PC-3 (cell line): ENCODE measurements around the gene USP54. TPM values are rescaled to one million over a fixed set of nuclear protein-coding genes. Genes with fewer than 3 reads are reported as not detected.

Experiments
- ATAC-seq: fragments of 200-7000 bp; cut with Tn5 transposase; 2 replicates; pipeline ENCODE4 v1.9.1; 2020; ENCODE audit warnings: mild to moderate bottlenecking, moderate library complexity
- BruUV-seq: library from RNA; stranded (reverse); fragments of 400-500 nt; replicated peaks from 2 replicates; lab custom pipeline; 2021; lab: Mats Ljungman, UMichigan
- CTCF ChIA-PET: fragments of 300-600 bp; sonication (Branson Sonifier 250); formaldehyde crosslinking; loops from one replicate; lab custom pipeline; 2022; ENCODE audit warnings: antibody characterized with exemption; lab: Charles Lee
- POLR2A ChIA-PET: fragments of 300-600 bp; sonication (Branson Sonifier 250); formaldehyde crosslinking; loops from one replicate; lab custom pipeline; 2022; ENCODE audit warnings: antibody characterized with exemption; ENCODE audit not compliant: unreplicated experiment; lab: Charles Lee
- DNase-seq: peaks from one replicate; pipeline ENCODE4 v3.0.0-alpha.2; 2015
- H2AFZ ChIP-seq: fragments of 300-600 bp; sonication (generic); 2 replicates; pipeline ENCODE4 v1.6.0; 2016; ENCODE audit warnings: antibody characterized with exemption, low read length
- H3F3A ChIP-seq: fragments of 300-600 bp; sonication (generic); one replicate; pipeline ENCODE4 v1.6.0; 2017; ENCODE audit warnings: antibody characterized with exemption, low read length, control low read depth, mild to moderate bottlenecking; ENCODE audit not compliant: unreplicated experiment
- H3K27ac ChIP-seq: fragments of 300-600 bp; sonication (generic); 2 replicates; pipeline ENCODE4 v1.5.1; 2016; ENCODE audit warnings: mild to moderate bottlenecking, low read length
- H3K27me3 ChIP-seq: fragments of 300-600 bp; sonication (generic); 2 replicates; pipeline ENCODE4 v1.6.1; 2016; ENCODE audit warnings: low read length, mixed read lengths
- H3K36me3 ChIP-seq: fragments of 300-600 bp; sonication (generic); 2 replicates; pipeline ENCODE4 v1.6.1; 2016; ENCODE audit warnings: low read depth, mixed run types, low read length, mixed read lengths
- H3K4me1 ChIP-seq: fragments of 300-600 bp; sonication (generic); 2 replicates; pipeline ENCODE4 v1.5.1; 2016; ENCODE audit warnings: low read length; ENCODE audit not compliant: insufficient read depth
- H3K4me2 ChIP-seq: fragments of 300-600 bp; sonication (generic); 2 replicates; pipeline ENCODE4 v1.6.0; 2016; ENCODE audit warnings: low read length
- H3K4me3 ChIP-seq: fragments of 300-600 bp; sonication (generic); 2 replicates; pipeline ENCODE4 v1.5.1; 2016; ENCODE audit warnings: mild to moderate bottlenecking, low read length, mixed read lengths
- H3K79me2 ChIP-seq: fragments of 300-600 bp; sonication (generic); 2 replicates; pipeline ENCODE4 v1.6.1; 2017; ENCODE audit warnings: low read length, mixed read lengths
- H3K9ac ChIP-seq: fragments of 300-600 bp; sonication (generic); 2 replicates; pipeline ENCODE4 v1.6.0; 2016; ENCODE audit warnings: mild to moderate bottlenecking, low read length
- H3K9me2 ChIP-seq: fragments of 300-600 bp; sonication (generic); replicated peaks from 2 replicates; pipeline ENCODE4 v1.6.1; 2016; ENCODE audit warnings: mixed run types, low read length, mixed read lengths
- H3K9me3 ChIP-seq: fragments of 300-600 bp; sonication (generic); 2 replicates; pipeline ENCODE4 v1.6.1; 2016; ENCODE audit warnings: low read length, mixed read lengths
- H4K20me1 ChIP-seq: fragments of 300-600 bp; sonication (generic); 2 replicates; pipeline ENCODE4 v1.6.1; 2016; ENCODE audit warnings: low read length, mixed read lengths
- CTCF ChIP-seq: fragments of 300-600 bp; sonication (generic); conservative IDR thresholded peaks from 2 replicates; pipeline ENCODE4 v1.5.1; 2017; ENCODE audit warnings: antibody characterized with exemption, low read depth, mild to moderate bottlenecking, low read length
- EZH2 ChIP-seq: fragments of 300-600 bp; sonication (generic); IDR thresholded peaks from one replicate; pipeline ENCODE4 v1.6.1; 2017; ENCODE audit warnings: antibody characterized with exemption, mild to moderate bottlenecking, low read length; ENCODE audit not compliant: unreplicated experiment
- EZH2phosphoT487 ChIP-seq: fragments of 300-600 bp; sonication (generic); IDR thresholded peaks from 2 replicates; pipeline ENCODE4 v1.6.1; 2018; ENCODE audit warnings: mild to moderate bottlenecking, antibody characterized with exemption, low read length, borderline replicate concordance
- intact Hi-C: fragments of 100-400 bp; cut with micrococcal nuclease; formaldehyde crosslinking; loops from 2 replicates; pipeline ENCODE4 v1.9.0; 2023
- total RNA-seq: library from RNA; depleted of rRNA; stranded (reverse); fragments of >200 nt; gene quantifications from 2 replicates; pipeline ENCODE4 v1.2.3, GENCODE V29; 2014

USP54 gene
- total RNA-seq, 1 experiment from 2014 or later = 43.7 TPM

GRCh38 chr10:73577788-73578187 is 13.4 kb downstream of the USP54 start:
- Histone ChIP-seq H2AFZ (no peak overlapping the region), H3K79me2 (0 out of 2 replicates have a peak, but pooled peaks cover 6% of the 10 kb centered on the region), H3K27ac (peak overlapping the region; percentile 49), H3K4me2 (peak overlapping the region; percentile 30), H3K27me3 (no peaks in the 10 kb centered on the region), H3F3A (peaks cover 5% of the 10 kb centered on the region), H3K4me3 (no peak overlapping the region), H3K9me3 (no peaks in the 10 kb centered on the region), H3K9me2 (no peaks in the 10 kb centered on the region), H3K9ac (no peak overlapping the region), H3K36me3 (peaks cover 13% of the 10 kb centered on the region; the same call in 1 of the 2 replicates), H4K20me1 (no peaks in the 10 kb centered on the region), H3K4me1 (peaks cover 34% of the 10 kb centered on the region)
- ATAC-seq = peak; percentile 93
- BruUV-seq = no TSS peak
- intact Hi-C loops = loop anchor here (1.0 kb wide), 1 partner anchor 24 kb away; no protein-coding TSS in a partner anchor
- TF ChIP-seq EZH2 = no peak
- no peak for TF ChIP-seq CTCF
- ChIA-PET POLR2A (interaction anchor here (0.6 to 1.5 kb wide), 6 partner anchors 9 to 204 kb away, joined by 3 to 9 read pairs (median 4); partner anchors contain the start of genes CHCHD1 and USP54), CTCF (interaction anchor here (0.8 to 1.3 kb wide), 5 partner anchors 9 to 302 kb away, joined by 3 to 8 read pairs (median 4); no protein-coding TSS in a partner anchor)
- DNase-seq = peak; percentile 99

GRCh38 chr10:73576890-73577591 is 14.1 kb downstream of the USP54 start:
- ATAC-seq (no peak), DNase-seq (no peak)
- peaks cover 34% of the 10 kb centered on the region for H3K4me1 ChIP-seq
- H3K36me3 ChIP-seq = peaks cover 13% of the 10 kb centered on the region; the same call in 1 of the 2 replicates
- POLR2A ChIA-PET = interaction anchor here (0.6 to 1.5 kb wide), 6 partner anchors 10 to 205 kb away, joined by 3 to 9 read pairs (median 4); partner anchors contain the start of genes CHCHD1 and USP54
- H3K9me3 ChIP-seq = no peaks in the 10 kb centered on the region
- no TSS peak for BruUV-seq
- no peaks in the 10 kb centered on the region for H3K27me3 ChIP-seq
- no peak overlapping the region for H3K4me3 ChIP-seq
- peak overlapping the region; percentile 0; the same call in 1 of the 2 replicates for H2AFZ ChIP-seq
- H3K79me2 ChIP-seq = 0 out of 2 replicates have a peak, but pooled peaks cover 6% of the 10 kb centered on the region
- intact Hi-C loops = loop anchor here (1.0 kb wide), 4 partner anchors 9 to 67 kb away; no protein-coding TSS in a partner anchor
- TF ChIP-seq EZH2 = no peak
- TF ChIP-seq EZH2phosphoT487 = no peak
- TF ChIP-seq CTCF = no peak
- peak overlapping the region; percentile 30 for H3K4me2 ChIP-seq
- CTCF ChIA-PET = interaction anchor here (1.0 to 1.3 kb wide), 3 partner anchors 9 to 302 kb away, joined by 3 to 5 read pairs (median 4); no protein-coding TSS in a partner anchor
- H3K9me2 ChIP-seq = no peaks in the 10 kb centered on the region
- peaks cover 5% of the 10 kb centered on the region for H3F3A ChIP-seq
- no peaks in the 10 kb centered on the region for H4K20me1 ChIP-seq
- peak overlapping the region; percentile 49 for H3K27ac ChIP-seq
- H3K9ac ChIP-seq = peak overlapping the region; percentile 1; the same call in 1 of the 2 replicates
